Mucosa of descending colon (tissue), 3 donors: Measurements from ENCODE around the gene LST1. TPM values are rescaled to one million over a fixed set of nuclear protein-coding genes. Genes with fewer than 3 reads are reported as not detected.

Experiments
- ATAC-seq: fragments of 200-7000 bp; cut with Tn5 transposase; one replicate; pipeline ENCODE4 v1.9.1; 2020; ENCODE audit warnings: mild to moderate bottlenecking, moderate library complexity
- DNase-seq, 3 donors: peaks; one replicate each; pipeline ENCODE4 v3.0.0-alpha.2; 2020
- H3K36me3 ChIP-seq: fragments of 200-600 bp; one replicate; pipeline ENCODE4 v1.8.0; 2021; ENCODE audit warnings: low read depth, mild to moderate bottlenecking
- H3K4me1 ChIP-seq: fragments of 200-600 bp; one replicate; pipeline ENCODE4 v1.8.0; 2021; ENCODE audit warnings: low read depth, mild to moderate bottlenecking
- H3K4me3 ChIP-seq: fragments of 200-600 bp; one replicate; pipeline ENCODE4 v1.8.0; 2021; ENCODE audit warnings: mild to moderate bottlenecking
- H3K9me3 ChIP-seq: fragments of 200-600 bp; one replicate; pipeline ENCODE4 v1.8.0; 2021; ENCODE audit warnings: mild to moderate bottlenecking
- CTCF ChIP-seq: fragments of 200-600 bp; IDR thresholded peaks from one replicate; pipeline ENCODE4 v1.8.0; 2022; ENCODE audit warnings: antibody characterized with exemption, mild to moderate bottlenecking
- intact Hi-C, 2 donors: fragments of 100-400 bp; cut with DNase I in 1 of 2; cut with micrococcal nuclease in 1 of 2; formaldehyde crosslinking; loops; one replicate each; pipeline versions ENCODE4 v1.11.0 to v1.11.1; 2022; cut with DNase I, micrococcal nuclease
- total RNA-seq, 3 donors: library from RNA; stranded (reverse); fragmentation: NEBNext Ultra II Directional in 2 of 3; extraction: Animal tissue kit (Norgen Biotek cat#: 25700) in 2 of 3; gene quantifications; one replicate each; pipeline versions ENCODE4 v1.2.1 to v1.2.4, GENCODE V29; 2021 to 2023
- donor health status: DM: no; HTN: no; CAD: no; lungs with moderate emphysema.
- donor health status: DM: no; HTN: no; CAD: no.
- donor health status: DM: no; HTN: yes; CAD: no.

Gene LST1
- total RNA-seq, 3 donors from 2014 or later = 3.9 to 11.3 (median 6.6) TPM

GRCh38 chr6:31579546-31580437 lies 6.3 kb upstream of the LST1 start:
- intact Hi-C loops = no loop called here
- Histone ChIP-seq H3K4me3 (no peak overlapping the region), H3K36me3 (no peaks in the 10 kb centered on the region), H3K9me3 (no peaks in the 10 kb centered on the region), H3K4me1 (peaks cover 5% of the 10 kb centered on the region)
- no peak for ATAC-seq
- DNase-seq = no peak
- no peak for TF ChIP-seq CTCF

GRCh38 chr6:31580438-31580740 lies 5.7 kb upstream of the LST1 start:
- Histone ChIP-seq H3K36me3 (no peaks in the 10 kb centered on the region), H3K4me1 (peaks cover 5% of the 10 kb centered on the region), H3K9me3 (no peaks in the 10 kb centered on the region), H3K4me3 (no peak overlapping the region)
- intact Hi-C loops = no loop called here
- TF ChIP-seq CTCF = no peak
- no peak for DNase-seq
- no peak for ATAC-seq

DNA sequence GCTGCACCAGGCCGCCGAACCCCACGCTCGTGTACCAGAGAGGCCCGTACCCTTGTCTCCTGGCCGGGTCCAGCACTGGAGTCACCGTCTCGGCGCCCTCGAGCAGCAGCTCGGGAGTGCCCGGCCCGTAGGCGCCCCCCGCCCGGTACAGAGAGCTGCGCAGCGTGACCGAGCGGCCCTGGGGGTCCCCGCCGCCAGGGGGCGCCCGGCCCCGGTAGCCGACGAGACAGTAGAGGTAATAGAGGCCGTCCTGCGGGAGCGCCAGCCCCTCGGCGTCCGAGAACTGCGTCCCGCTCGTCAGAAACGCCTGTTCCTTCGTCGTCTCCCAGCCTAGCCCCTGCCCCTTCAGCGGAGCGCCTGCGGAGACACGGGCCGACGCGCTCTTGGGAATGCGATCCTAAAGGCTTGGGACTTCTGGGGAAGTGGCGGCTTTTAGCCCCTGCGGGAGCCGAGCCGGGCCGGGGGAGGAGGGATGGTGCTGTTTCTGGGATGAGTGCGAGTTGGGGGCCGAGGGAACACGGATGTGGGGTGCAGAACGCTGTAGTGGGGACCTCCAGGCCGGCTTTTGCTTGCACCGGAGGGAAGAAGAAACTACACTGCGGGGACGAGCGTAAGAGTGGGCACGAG lies 5.2 kb upstream of the LST1 start:
- intact Hi-C loops = no loop called here
- peak; percentile 88 to 92 (median 90) for DNase-seq
- H3K9me3 ChIP-seq = no peaks in the 10 kb centered on the region
- peak; percentile 93 for ATAC-seq
- peak overlapping the region; percentile 23 for H3K4me3 ChIP-seq
- no peaks in the 10 kb centered on the region for H3K36me3 ChIP-seq
- H3K4me1 ChIP-seq = peaks cover 5% of the 10 kb centered on the region
- TF ChIP-seq CTCF = peak; percentile 95

GRCh38 chr6:31581434-31582229 lies 4.4 kb upstream of the LST1 start:
- no peaks in the 10 kb centered on the region for H3K36me3 ChIP-seq
- ATAC-seq (peak; percentile 19), DNase-seq (peak in 2 of 3 donors; percentile 43 to 60)
- H3K4me3 ChIP-seq = peak overlapping the region; percentile 23
- intact Hi-C loops = no loop called here
- no peaks in the 10 kb centered on the region for H3K9me3 ChIP-seq
- no peak for TF ChIP-seq CTCF
- peaks cover 5% of the 10 kb centered on the region for H3K4me1 ChIP-seq

GRCh38 chr6:31582230-31582643 lies 3.8 kb upstream of the LST1 start, which contains the start of gene LTB:
TSS of gene LTB (minus strand) at chr6:31582424. CDS start at chr6:31582417, 7 bp downstream.
- ATAC-seq (peak; percentile 46), DNase-seq (peak in 2 of 3 donors; percentile 51 to 83)
- no peak for TF ChIP-seq CTCF
- Histone ChIP-seq H3K4me1 (peaks cover 5% of the 10 kb centered on the region), H3K9me3 (no peaks in the 10 kb centered on the region), H3K4me3 (peak within 1 kb of the TSS; percentile 23), H3K36me3 (no peaks in the 10 kb centered on the region)
- intact Hi-C loops = no loop called here
